Kidney (tissue), 14 donors: ENCODE measurements around the gene ZC3H12D. TPM values are rescaled to one million over a fixed set of nuclear protein-coding genes. Genes with fewer than 3 reads are reported as not detected.
A peak's percentile ranks its signal among the peaks of the same experiment; 100 is the strongest.

Experiments
- DNase-seq, 5 donors: peaks; one replicate each; pipeline ENCODE4 v3.0.0-alpha.2; 2013 to 2020
- FAIRE-seq: peaks from 2 replicates; lab custom pipeline; 2012; peaks lifted over from hg19 to GRCh38; lab: Jason Lieb, UNC
- H3K27ac ChIP-seq, 2 donors: one replicate each; pipeline ENCODE4 v1.7.0; 2013; ENCODE audit warnings: low read depth in 2 of 2, low read length in 2 of 2, inconsistent platforms in 1 of 2
- H3K27me3 ChIP-seq: one replicate; pipeline ENCODE4 v1.7.1; 2013; ENCODE audit warnings: low read length, inconsistent platforms; ENCODE audit not compliant: control insufficient read depth, insufficient read depth
- H3K36me3 ChIP-seq, 3 donors: one replicate each; pipeline versions ENCODE4 v1.7.0 to v1.7.1; 2013; ENCODE audit warnings: low read length in 3 of 3, control low read depth in 1 of 3, inconsistent platforms in 1 of 3; ENCODE audit not compliant: insufficient read depth in 3 of 3, control insufficient read depth in 2 of 3
- H3K4me1 ChIP-seq, 3 donors: one replicate each; pipeline versions ENCODE4 v1.7.0 to v1.7.1; 2013; ENCODE audit warnings: low read length in 3 of 3, inconsistent platforms in 1 of 3, low read depth in 1 of 3; ENCODE audit not compliant: control insufficient read depth in 2 of 3, insufficient read depth in 2 of 3
- H3K4me3 ChIP-seq, 3 donors: one replicate each; pipeline versions ENCODE4 v1.7.0 to v1.8.1; 2013; ENCODE audit warnings: low read length in 3 of 3, control low read depth in 1 of 3, inconsistent platforms in 1 of 3
- H3K9ac ChIP-seq, 3 donors: one replicate each; pipeline versions ENCODE4 v1.7.0 to v1.7.1; 2013; ENCODE audit warnings: low read length in 3 of 3, control low read depth in 1 of 3, inconsistent platforms in 1 of 3
- H3K9me3 ChIP-seq, 3 donors: one replicate each; pipeline versions ENCODE4 v1.7.0 to v1.7.1; 2013; ENCODE audit warnings: low read length in 3 of 3, control low read depth in 1 of 3, inconsistent platforms in 1 of 3; ENCODE audit not compliant: control insufficient read depth in 2 of 3, insufficient read depth in 1 of 3
- CTCF ChIP-seq: IDR thresholded peaks from 3 replicates; pipeline ENCODE4 v1.5.1; 2012; ENCODE audit warnings: mild to moderate bottlenecking, moderate library complexity, borderline replicate concordance; ENCODE audit not compliant: insufficient read depth; ENCODE audit errors: extremely low read depth
- intact Hi-C: fragments of 100-400 bp; cut with DNase I; formaldehyde crosslinking; loops from one replicate; pipeline ENCODE4 v1.11.1; 2022
- polyA plus RNA-seq: library from polyadenylated mRNA; stranded (reverse); fragments of 350-450 nt; fragmentation: Illumina TruSeq; extraction: RNeasy Lipid Tissue Mini Kit (QIAGEN cat#74804); gene quantifications from one replicate; pipeline ENCODE4 v1.2.3, GENCODE V29; 2014; ENCODE audit warnings: low read depth, low replicate concordance; ENCODE audit not compliant: insufficient read depth
- total RNA-seq: library from RNA; stranded (reverse); fragmentation: NEBNext Ultra II Directional; extraction: Animal tissue kit (Norgen Biotek cat#: 25700); gene quantifications from one replicate; pipeline ENCODE4 v1.2.1, GENCODE V29; 2021
- donor health status: control.
- donor health status: control.
- donor health status: control.
- donor health status: control.
- donor health status: control.
- donor health status: DM: yes; HTN: yes; CAD: no.
- donor health status: Normal renal cell carcinoma (clear cell type).

The ZC3H12D gene
- total and polyA plus RNA-seq, 2 donors from 2014 or later: 0.82 to 3.7 TPM

GRCh38 chr6:149443411-149444181 is 41.2 kb downstream of the ZC3H12D start:
- Histone ChIP-seq H3K4me1 (peaks cover 2 to 25% (median 12%) of the 10 kb centered on the region in 3 donors), H3K27me3 (no peaks in the 10 kb centered on the region), H3K4me3 (no peak overlapping the region), H3K9ac (no peak overlapping the region), H3K27ac (peak overlapping the region in 1 of 2 donors; percentile 21), H3K9me3 (no peaks in the 10 kb centered on the region), H3K36me3 (no peaks in the 10 kb centered on the region)
- no peak for TF ChIP-seq CTCF
- FAIRE-seq (no peak), DNase-seq (peak in 2 of 5 donors; percentile 18 to 61)
- intact Hi-C loops: no loop called here

GRCh38 chr6:149441740-149442139 is 43.1 kb downstream of the ZC3H12D start:
- intact Hi-C loops: no loop called here

GRCh38 chr6:149440735-149441671 is 43.8 kb downstream of the ZC3H12D start:
- peak in 3 of 5 donors; percentile 40 to 63 (median 57) for DNase-seq
- Histone ChIP-seq H3K4me3 (no peak overlapping the region), H3K9me3 (no peaks in the 10 kb centered on the region), H3K9ac (no peak overlapping the region), H3K36me3 (no peaks in the 10 kb centered on the region), H3K4me1 (peaks cover 2 to 25% (median 12%) of the 10 kb centered on the region in 3 donors), H3K27me3 (no peaks in the 10 kb centered on the region), H3K27ac (no peak overlapping the region)
- TF ChIP-seq CTCF: no peak
- intact Hi-C loops: no loop called here
- no peak for FAIRE-seq

More at GRCh38 chr6:149441740-149442139, 43.1 kb downstream of the ZC3H12D start:
- FAIRE-seq (no peak), DNase-seq (no peak)
- Histone ChIP-seq H3K36me3 (no peaks in the 10 kb centered on the region), H3K9ac (no peak overlapping the region), H3K4me3 (no peak overlapping the region), H3K27me3 (no peaks in the 10 kb centered on the region), H3K27ac (no peak overlapping the region), H3K4me1 (peaks cover 2 to 25% (median 12%) of the 10 kb centered on the region in 3 donors), H3K9me3 (no peaks in the 10 kb centered on the region)
- no peak for TF ChIP-seq CTCF
